Activated effector memory CD4-positive, alpha-beta T cell treated with anti-CD3 and anti-CD28 coated beads, Interleukin-2, amount 50 U/mL, for 16 hours (primary cell): ENCODE data around the gene IQSEC1.

Source experiments
- DNase-seq: peaks from one replicate; pipeline ENCODE4 v3.0.0-alpha.2; 2020

Gene IQSEC1

GRCh38 chr3:13106308-13107001, 33.2 kb upstream of the IQSEC1 start:
- peak; percentile 43 for DNase-seq

- DNase-seq, result peak; percentile 12
These were observed 32.6 kb upstream of the IQSEC1 start for GRCh38 chr3:13105896-13106250.

GRCh38 chr3:13105181-13105895, 32.1 kb upstream of the IQSEC1 start:
- DNase-seq, result peak; percentile 8

GRCh38 chr3:13104511-13104910, 31.3 kb upstream of the IQSEC1 start:
- DNase-seq, result no peak

- DNase-seq, result no peak
These were observed 30.3 kb upstream of the IQSEC1 start for GRCh38 chr3:13103416-13104058.

- no peak for DNase-seq
These were observed 29.4 kb upstream of the IQSEC1 start for GRCh38 chr3:13102386-13103345.

GRCh38 chr3:13099707-13100106, 26.5 kb upstream of the IQSEC1 start:
- no peak for DNase-seq

- DNase-seq, result no peak
These were observed 25.2 kb upstream of the IQSEC1 start for GRCh38 chr3:13098192-13098988.

- DNase-seq, result no peak
These were observed 23.1 kb upstream of the IQSEC1 start for GRCh38 chr3:13096356-13096755.

- no peak for DNase-seq
These were observed 22.2 kb upstream of the IQSEC1 start for GRCh38 chr3:13095408-13095937.

GRCh38 chr3:13093687-13094086, 20.5 kb upstream of the IQSEC1 start:
- no peak for DNase-seq

- DNase-seq, result no peak
These were observed 19.7 kb upstream of the IQSEC1 start for GRCh38 chr3:13092621-13093617.

- peak; percentile 92 for DNase-seq
These were observed 18.8 kb upstream of the IQSEC1 start for GRCh38 chr3:13091898-13092611.

- DNase-seq, result no peak
These were observed 15.1 kb upstream of the IQSEC1 start for GRCh38 chr3:13088028-13089006.

GRCh38 chr3:13087320-13087990, 14.2 kb upstream of the IQSEC1 start:
- no peak for DNase-seq

GRCh38 chr3:13086531-13086981, 13.3 kb upstream of the IQSEC1 start:
- DNase-seq, result no peak

- DNase-seq, result no peak
These were observed 12.6 kb upstream of the IQSEC1 start for GRCh38 chr3:13085846-13086179.
